Measurements from ENCODE around the gene ZNF571.

The ZNF571 gene

GRCh38 chr19:37594304-37594981 is at the start of gene ZNF571, which contains the start of gene ZNF540:
TSS of gene ZNF571 (minus strand) at chr19:37594792. CDS start at chr19:37586676, 8,116 bp downstream.
TSS of gene ZNF540 (plus strand) at chr19:37594876. CDS start at chr19:37598448, 3,572 bp downstream.
- DNase-seq: peak; percentile 95

GRCh38 chr19:37635076-37636056 is 40.8 kb upstream of the ZNF571 start:
- no peak for DNase-seq

- no peak for DNase-seq
Measured at GRCh38 chr19:37594982-37595382, 390 bp upstream of the ZNF571 start.

GRCh38 chr19:37593996-37594303 is 642 bp downstream of the ZNF571 start:
- DNase-seq: no peak

GRCh38 chr19:37583340-37583739 is 11.3 kb downstream of the ZNF571 start:
- DNase-seq: no peak

- DNase-seq: no peak
Measured at GRCh38 chr19:37572203-37572602, 22.4 kb downstream of the ZNF571 start.

- no peak for DNase-seq
Measured at GRCh38 chr19:37565370-37565669, 29.3 kb downstream of the ZNF571 start.

- DNase-seq: no peak
Measured at GRCh38 chr19:37564624-37565369, 29.8 kb downstream of the ZNF571 start.

GRCh38 chr19:37563518-37563917 is 31.1 kb downstream of the ZNF571 start:
- no peak for DNase-seq

GRCh38 chr19:37551129-37551993 is 43.2 kb downstream of the ZNF571 start:
- DNase-seq: no peak

- no peak for DNase-seq
Measured at GRCh38 chr19:37537391-37537947, 57.1 kb downstream of the ZNF571 start.

GRCh38 chr19:37519890-37520289 is 74.7 kb downstream of the ZNF571 start:
- no peak for DNase-seq
